Muscle layer of duodenum (tissue), 2 donors: Measurements from ENCODE around the gene RHOF.

Experiments used
- H3K27ac ChIP-seq: one replicate; pipeline ENCODE4 v1.7.0; 2013; ENCODE audit warnings: mild to moderate bottlenecking, low read length
- H3K27me3 ChIP-seq: one replicate; pipeline ENCODE4 v1.7.0; 2013; ENCODE audit warnings: low read depth, mild to moderate bottlenecking, control low read depth, low read length
- H3K36me3 ChIP-seq, 2 donors: one replicate each; pipeline ENCODE4 v1.7.0; 2013; ENCODE audit warnings: low read length in 2 of 2, control low read depth in 1 of 2, mild to moderate bottlenecking in 1 of 2; ENCODE audit not compliant: insufficient read depth in 2 of 2, control insufficient read depth in 1 of 2
- H3K4me1 ChIP-seq, 2 donors: one replicate each; pipeline ENCODE4 v1.7.0; 2013; ENCODE audit warnings: low read length in 2 of 2, mild to moderate bottlenecking in 2 of 2, control low read depth in 1 of 2, moderate library complexity in 1 of 2; ENCODE audit not compliant: insufficient read depth in 2 of 2, control insufficient read depth in 1 of 2
- H3K4me3 ChIP-seq, 2 donors: one replicate each; pipeline ENCODE4 v1.7.0; 2013; ENCODE audit warnings: low read length in 2 of 2, low read depth in 1 of 2, mild to moderate bottlenecking in 1 of 2
- H3K9me3 ChIP-seq, 2 donors: one replicate each; pipeline ENCODE4 v1.7.0; 2013; ENCODE audit warnings: low read length in 2 of 2, control low read depth in 1 of 2, mild to moderate bottlenecking in 1 of 2; ENCODE audit not compliant: control insufficient read depth in 1 of 2
- donor health status: healthy.

Gene RHOF

GRCh38 chr12:121802485-121802842 is 9.0 kb upstream of the RHOF start:
- peaks cover 30 to 36% of the 10 kb centered on the region in 2 donors for H3K4me1 ChIP-seq
- no peaks in the 10 kb centered on the region for H3K27me3 ChIP-seq

GRCh38 chr12:121801595-121802484 is 8.4 kb upstream of the RHOF start:
- Histone ChIP-seq H3K36me3 (peaks cover 0 to 10% of the 10 kb centered on the region in 2 donors), H3K27ac (peak overlapping the region; percentile 99), H3K4me3 (peak overlapping the region; percentile 78 to 82), H3K27me3 (no peaks in the 10 kb centered on the region), H3K9me3 (no peaks in the 10 kb centered on the region), H3K4me1 (peaks cover 32 to 36% of the 10 kb centered on the region in 2 donors)

More at GRCh38 chr12:121802485-121802842, 9.0 kb upstream of the RHOF start:
- Histone ChIP-seq H3K36me3 (peaks cover 0 to 10% of the 10 kb centered on the region in 2 donors), H3K9me3 (no peaks in the 10 kb centered on the region), H3K4me3 (peak overlapping the region; percentile 78 to 82), H3K27ac (peak overlapping the region; percentile 99)

- H3K9me3 ChIP-seq, result no peaks in the 10 kb centered on the region
- peaks cover 27 to 36% of the 10 kb centered on the region in 2 donors for H3K4me1 ChIP-seq
- H3K4me3 ChIP-seq, result peak overlapping the region; percentile 78 to 82
- H3K27me3 ChIP-seq, result no peaks in the 10 kb centered on the region
- peaks cover 0 to 10% of the 10 kb centered on the region in 2 donors for H3K36me3 ChIP-seq
- peak overlapping the region; percentile 99 for H3K27ac ChIP-seq
Observed at GRCh38 chr12:121800694-121801594, 7.5 kb upstream of the RHOF start.

GRCh38 chr12:121799842-121800693 is 6.6 kb upstream of the RHOF start:
- no peaks in the 10 kb centered on the region for H3K9me3 ChIP-seq
- peaks cover 0 to 10% of the 10 kb centered on the region in 2 donors for H3K36me3 ChIP-seq
- H3K27me3 ChIP-seq, result no peaks in the 10 kb centered on the region
- H3K27ac ChIP-seq, result peak overlapping the region; percentile 60
- H3K4me3 ChIP-seq, result peak overlapping the region; percentile 42 to 61
- peaks cover 30 to 41% of the 10 kb centered on the region in 2 donors for H3K4me1 ChIP-seq

GRCh38 chr12:121799156-121799841 is 5.8 kb upstream of the RHOF start:
- no peaks in the 10 kb centered on the region for H3K27me3 ChIP-seq
- H3K9me3 ChIP-seq, result no peaks in the 10 kb centered on the region
- H3K4me3 ChIP-seq, result peak overlapping the region; percentile 61 to 62
- peak overlapping the region; percentile 94 for H3K27ac ChIP-seq
- peaks cover 37 to 48% of the 10 kb centered on the region in 2 donors for H3K4me1 ChIP-seq
- peaks cover 0 to 10% of the 10 kb centered on the region in 2 donors for H3K36me3 ChIP-seq

- Histone ChIP-seq H3K4me3 (peak overlapping the region; percentile 43 to 62), H3K36me3 (peaks cover 0 to 10% of the 10 kb centered on the region in 2 donors), H3K27ac (peak overlapping the region; percentile 94), H3K27me3 (no peaks in the 10 kb centered on the region), H3K4me1 (peaks cover 37 to 54% of the 10 kb centered on the region in 2 donors), H3K9me3 (no peaks in the 10 kb centered on the region)
Observed at GRCh38 chr12:121798787-121799155, 5.3 kb upstream of the RHOF start.

GRCh38 chr12:121797937-121798786 is 4.7 kb upstream of the RHOF start:
- H3K4me3 ChIP-seq, result peak overlapping the region; percentile 43 to 62

GRCh38 chr12:121796855-121797751 is 3.6 kb upstream of the RHOF start:
- no peaks in the 10 kb centered on the region for H3K27me3 ChIP-seq
- H3K9me3 ChIP-seq, result no peaks in the 10 kb centered on the region
- peak overlapping the region; percentile 94 for H3K27ac ChIP-seq
- peaks cover 0 to 10% of the 10 kb centered on the region in 2 donors for H3K36me3 ChIP-seq
- H3K4me1 ChIP-seq, result peaks cover 37 to 56% of the 10 kb centered on the region in 2 donors
- peak overlapping the region; percentile 43 to 62 for H3K4me3 ChIP-seq

More at GRCh38 chr12:121797937-121798786, 4.7 kb upstream of the RHOF start:
- Histone ChIP-seq H3K9me3 (no peaks in the 10 kb centered on the region), H3K36me3 (peaks cover 0 to 10% of the 10 kb centered on the region in 2 donors), H3K27me3 (no peaks in the 10 kb centered on the region), H3K27ac (peak overlapping the region; percentile 94), H3K4me1 (peaks cover 37 to 56% of the 10 kb centered on the region in 2 donors)
